GM19467 (cell line): ENCODE data around the gene C1QTNF1.

ENCODE experiments used
- ATAC-seq: cut with Tn5 transposase; IDR thresholded peaks from one replicate; pipeline ENCODE4 v1.9.1; 2021; ENCODE audit warnings: mild to moderate bottlenecking, moderate library complexity; ENCODE audit not compliant: unreplicated experiment

The C1QTNF1 gene

GRCh38 chr17:79088997-79089328 lies 65.0 kb downstream of the C1QTNF1 start:
- no peak for ATAC-seq

DNA sequence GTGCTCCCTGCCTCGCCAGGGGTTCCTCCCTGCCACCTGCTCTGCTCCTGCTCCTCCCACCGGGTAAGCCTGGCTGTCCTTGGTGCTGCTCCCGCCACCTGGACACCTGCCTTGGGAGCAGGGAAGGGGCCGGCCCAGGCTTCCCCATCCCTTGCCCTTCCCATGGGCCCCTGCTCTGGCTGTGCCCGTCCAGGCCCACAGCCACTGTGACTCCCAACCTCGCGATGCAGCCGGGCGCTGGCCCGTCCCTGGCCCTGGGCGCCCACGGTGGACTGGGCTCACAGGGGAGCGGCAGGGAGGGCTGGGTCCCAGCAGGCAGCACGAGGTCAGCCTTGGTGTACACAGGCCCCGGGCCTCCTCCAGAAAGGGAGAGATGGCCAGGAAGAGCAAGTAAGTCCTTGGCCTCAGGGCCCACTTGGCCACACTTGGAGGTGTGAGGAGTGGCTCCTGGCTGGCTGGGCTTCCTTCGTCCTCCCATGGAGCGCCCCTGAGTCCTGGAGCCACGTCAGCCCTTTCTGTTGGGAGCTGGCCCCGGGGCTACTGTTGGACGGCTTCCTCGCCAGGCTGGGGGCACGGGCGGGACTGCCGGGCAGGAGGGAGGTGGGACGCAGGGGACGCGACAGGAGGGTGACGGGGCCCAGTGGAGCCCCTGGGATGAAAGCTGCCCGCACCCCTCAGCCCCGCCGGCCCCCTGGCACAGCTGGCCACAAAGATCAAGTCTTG lies 65.9 kb downstream of the C1QTNF1 start:
- no peak for ATAC-seq

DNA sequence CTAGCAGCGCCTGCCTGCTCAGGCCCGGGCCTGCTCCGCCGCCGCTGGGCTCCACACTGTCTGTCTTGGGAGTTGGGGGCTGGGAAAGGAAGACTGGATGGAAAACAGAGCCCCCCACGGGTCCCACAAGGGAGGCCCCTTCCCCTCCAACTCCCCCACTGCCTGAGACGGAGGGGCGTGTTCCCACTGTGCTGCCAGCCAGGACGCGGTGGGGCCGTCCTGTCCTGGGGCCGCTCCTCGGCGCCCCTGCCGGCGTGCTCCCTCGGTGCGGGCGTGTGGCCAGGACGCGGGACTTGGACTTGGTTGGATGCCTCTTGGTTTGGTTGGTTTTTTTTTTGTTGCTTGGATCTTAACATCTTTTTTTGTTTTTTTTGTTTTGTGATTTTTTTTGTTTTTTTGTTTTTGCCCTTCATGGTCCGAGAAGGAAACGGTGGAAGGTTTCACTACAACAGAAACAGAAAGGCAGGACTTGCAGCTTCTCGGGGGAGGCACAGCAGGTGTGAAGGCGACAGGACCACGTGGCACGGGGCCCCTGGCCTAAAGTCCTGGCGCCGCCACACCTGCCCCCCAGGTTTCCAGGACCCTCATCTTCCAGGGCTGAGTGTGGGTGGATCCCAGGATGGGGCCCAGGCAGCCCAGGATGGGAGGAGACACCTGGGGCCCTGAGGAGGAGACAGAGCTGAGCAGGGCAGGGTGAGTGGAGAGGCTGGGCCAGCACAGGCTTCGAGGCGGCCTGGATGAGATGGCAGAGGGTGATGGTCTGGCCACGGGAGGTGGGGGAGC lies 66.7 kb downstream of the C1QTNF1 start:
- ATAC-seq: no peak

- ATAC-seq: no peak
Measured at GRCh38 chr17:79091226-79091670, 67.3 kb downstream of the C1QTNF1 start.

DNA sequence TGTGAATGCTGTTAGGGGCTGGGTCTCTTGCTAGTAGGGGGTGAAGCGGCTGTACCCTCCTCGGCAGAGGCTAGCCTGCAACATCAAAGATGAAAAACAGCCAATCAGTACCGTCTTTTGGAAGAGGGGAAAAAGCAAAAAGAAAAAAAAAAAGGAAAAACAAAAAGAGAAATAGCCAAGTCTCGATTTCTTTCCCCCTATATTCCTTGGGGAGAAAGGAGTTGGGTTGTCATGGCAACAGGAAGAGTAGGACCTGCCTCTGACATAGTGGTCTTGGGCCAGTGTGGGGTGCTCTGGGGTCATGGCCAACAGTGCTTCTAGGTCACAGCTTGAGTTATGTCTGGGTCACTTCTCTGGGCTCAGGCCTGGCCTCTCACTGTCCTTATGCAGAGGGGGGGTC lies 68.6 kb downstream of the C1QTNF1 start:
- no peak for ATAC-seq

- no peak for ATAC-seq
Measured at GRCh38 chr17:79093270-79093669, 69.3 kb downstream of the C1QTNF1 start.

- no peak for ATAC-seq
Measured at GRCh38 chr17:79094261-79094660, 70.3 kb downstream of the C1QTNF1 start.

DNA sequence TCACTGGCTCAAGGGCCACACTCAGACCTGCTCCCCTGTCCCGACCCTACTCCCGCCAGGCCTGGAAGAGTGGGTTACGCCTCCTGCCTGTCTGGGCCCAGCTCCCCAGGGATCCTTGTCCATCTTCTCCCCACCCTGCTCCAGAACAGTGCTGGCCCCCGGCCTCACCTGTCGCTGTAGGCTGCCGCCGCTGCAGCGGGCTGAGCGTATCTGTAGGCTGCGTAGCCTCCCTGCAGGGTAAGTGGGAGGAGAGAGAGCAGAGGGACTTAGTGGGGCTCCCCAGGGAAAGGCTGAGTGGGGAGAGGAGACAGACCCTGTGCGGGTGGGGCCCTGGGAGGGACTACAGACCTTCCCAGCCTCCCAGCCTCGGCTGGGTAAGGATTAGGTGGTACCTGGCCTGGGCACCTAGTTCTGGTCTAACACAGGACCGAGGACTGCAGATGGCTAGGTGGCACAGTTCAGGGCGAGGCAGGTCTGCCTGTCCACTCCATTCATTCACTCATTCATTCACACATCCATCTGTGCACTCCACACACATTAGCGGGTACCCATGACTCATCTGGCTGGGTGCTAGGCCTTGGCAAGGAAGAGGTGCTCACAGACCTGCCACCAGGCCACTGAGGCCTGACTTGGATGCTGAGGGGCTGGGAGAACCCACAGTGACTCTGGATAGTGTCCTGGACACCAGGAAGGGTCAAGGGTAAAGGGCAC lies 71.5 kb downstream of the C1QTNF1 start:
- no peak for ATAC-seq

GRCh38 chr17:79096477-79096876 lies 72.5 kb downstream of the C1QTNF1 start:
- no peak for ATAC-seq

DNA sequence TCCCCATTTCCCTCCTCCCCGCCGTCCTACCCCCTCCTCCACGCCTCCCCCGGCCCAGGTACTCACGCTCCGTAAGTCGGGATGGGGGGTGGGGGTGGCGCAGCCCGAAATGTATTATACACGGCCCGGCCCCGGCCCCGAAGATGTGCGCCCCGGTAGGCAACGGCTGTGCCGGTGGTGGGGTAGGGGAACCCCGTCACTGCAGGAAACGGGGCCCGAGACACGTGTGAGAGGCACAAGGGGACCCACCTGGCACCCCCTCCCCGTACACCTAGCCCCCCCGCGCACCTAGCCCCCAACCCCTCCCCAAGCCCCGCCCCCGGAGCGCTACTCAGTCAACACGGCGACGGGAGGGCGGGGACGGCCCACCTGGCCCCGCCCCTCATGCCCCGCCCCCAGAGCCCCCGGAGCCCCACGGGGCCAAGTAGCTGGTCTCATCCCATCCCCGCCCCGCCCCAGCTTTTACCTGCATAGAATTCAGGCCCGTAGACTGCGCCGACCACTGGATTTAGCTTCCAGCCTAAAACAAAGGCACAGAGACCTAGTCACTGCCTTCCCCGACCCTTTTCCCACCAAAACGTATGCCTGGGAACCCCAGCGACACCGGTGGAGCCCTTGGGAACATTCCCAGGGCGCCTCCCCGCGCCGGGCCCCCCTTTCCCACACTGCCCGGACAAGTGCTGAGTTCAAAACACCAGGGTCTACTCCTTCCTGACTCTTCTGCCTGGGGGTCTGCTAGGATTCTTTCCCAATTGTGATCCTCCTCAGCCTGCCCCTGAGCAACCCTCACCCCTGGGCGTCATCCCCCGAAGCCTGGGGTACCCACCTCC lies 73.5 kb downstream of the C1QTNF1 start:
- no peak for ATAC-seq

DNA sequence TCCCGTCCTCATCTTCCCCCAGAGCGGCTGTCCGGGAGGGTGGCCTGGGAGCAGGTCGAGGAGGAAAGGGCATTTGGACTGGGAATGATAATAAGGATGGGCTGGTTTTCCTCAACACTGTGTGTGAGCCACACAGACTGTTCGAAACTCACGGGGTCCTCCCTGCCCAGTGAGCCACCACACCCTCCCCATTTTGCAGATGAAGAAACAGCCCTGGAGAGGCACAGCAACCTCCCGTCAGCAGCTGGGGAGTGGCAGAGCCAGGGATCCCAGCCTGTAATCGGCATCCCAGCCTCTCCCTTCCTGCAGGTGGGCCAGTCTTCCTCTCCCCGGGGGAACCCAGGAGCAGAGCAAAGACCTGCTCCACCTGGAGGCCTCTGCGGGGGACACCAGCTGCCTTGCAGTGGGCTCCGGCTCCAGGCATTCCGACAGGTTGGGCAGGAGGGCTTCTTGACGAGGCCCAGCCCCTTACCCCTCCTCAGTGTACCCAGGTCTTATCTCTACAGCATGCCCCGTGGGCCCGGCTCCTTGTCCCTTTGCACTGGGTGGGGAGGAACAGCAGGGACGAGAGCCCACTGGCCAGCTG lies 74.4 kb downstream of the C1QTNF1 start:
- ATAC-seq: no peak
